KOPT-K1 (cell line): Measurements from ENCODE around the gene SH3BGRL2.
"Not testable (repeated sequence)": the region's sequence is repeated elsewhere in the genome, so short reads cannot be mapped to it uniquely, and the experiment has no call there.

ENCODE experiments used
- H3K27ac ChIP-seq: fragments of 200-600 bp; sonication (generic); 2 replicates; pipeline ENCODE4 v1.5.1; 2016; ENCODE audit warnings: antibody characterized with exemption, mild to moderate bottlenecking, low read depth, low read length; ENCODE audit not compliant: poor library complexity, severe bottlenecking
- H3K36me3 ChIP-seq: fragments of 200-600 bp; sonication (generic); 2 replicates; pipeline ENCODE4 v1.5.1; 2017; ENCODE audit warnings: antibody characterized with exemption, mild to moderate bottlenecking, low read length, moderate library complexity; ENCODE audit not compliant: insufficient read depth
- H3K9me3 ChIP-seq: fragments of 200-600 bp; sonication (generic); 2 replicates; pipeline ENCODE4 v1.5.1; 2017; ENCODE audit warnings: antibody characterized with exemption, low read length, mild to moderate bottlenecking; ENCODE audit not compliant: insufficient read depth, poor library complexity, severe bottlenecking

The SH3BGRL2 gene

DNA sequence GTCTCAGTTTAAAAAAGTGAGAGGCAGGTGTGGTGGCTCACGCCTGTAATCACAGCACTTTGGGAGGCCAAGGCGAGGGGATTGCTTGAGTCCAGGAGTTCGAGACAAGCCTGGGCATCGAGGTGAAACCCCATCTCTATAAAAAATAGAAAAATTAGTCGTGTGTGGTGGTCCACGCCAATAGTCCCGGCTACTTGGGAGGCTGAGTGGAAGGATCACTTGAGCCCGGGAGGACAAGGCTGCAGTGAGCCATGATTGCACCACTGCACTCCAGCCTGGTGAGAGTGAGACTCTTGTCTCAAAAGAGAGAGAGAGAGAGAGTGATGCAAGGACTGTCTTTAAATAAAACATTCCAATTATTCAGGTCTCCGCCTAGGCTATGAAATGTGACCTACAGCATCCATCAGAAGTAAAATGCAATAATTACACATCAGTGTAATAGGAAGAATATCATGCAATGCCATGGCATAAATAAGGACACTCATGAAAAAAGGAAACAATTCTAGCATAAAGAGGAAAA lies 81.5 kb downstream of the SH3BGRL2 start:
- Histone ChIP-seq H3K27ac (no peak overlapping the region), H3K9me3 (no peaks in the 10 kb centered on the region), H3K36me3 (no peaks in the 10 kb centered on the region)

DNA sequence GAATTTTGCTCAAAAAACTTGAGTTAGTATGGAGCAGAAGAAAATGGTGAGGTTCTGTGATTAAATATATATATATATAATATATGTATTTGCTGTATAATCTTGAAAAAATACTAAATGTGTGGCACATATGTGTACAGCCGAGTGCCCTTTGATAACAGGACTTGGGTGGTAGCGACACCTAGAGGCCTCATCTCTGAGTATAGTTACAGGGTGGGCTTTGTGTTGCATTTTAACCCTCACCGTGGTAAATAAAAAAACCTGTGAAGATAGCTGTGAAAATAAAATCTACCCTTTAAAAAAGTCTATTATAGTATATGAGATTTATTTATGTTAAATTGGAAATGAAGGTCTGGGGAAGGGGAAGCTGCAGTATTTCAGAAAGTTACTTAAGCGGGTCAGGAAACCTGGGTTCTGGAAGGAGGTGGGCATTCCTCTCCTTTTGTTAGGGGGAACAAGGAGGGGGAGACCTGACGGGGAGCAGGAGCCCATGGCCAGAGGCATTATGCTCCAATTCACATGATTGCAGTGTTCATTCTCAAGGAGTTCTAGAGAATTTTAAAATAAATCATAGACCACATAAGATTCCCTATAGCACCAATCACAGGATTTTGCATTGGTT lies 82.7 kb downstream of the SH3BGRL2 start:
- no peaks in the 10 kb centered on the region for H3K36me3 ChIP-seq
- no peak overlapping the region for H3K27ac ChIP-seq
- H3K9me3 ChIP-seq = no peaks in the 10 kb centered on the region

DNA sequence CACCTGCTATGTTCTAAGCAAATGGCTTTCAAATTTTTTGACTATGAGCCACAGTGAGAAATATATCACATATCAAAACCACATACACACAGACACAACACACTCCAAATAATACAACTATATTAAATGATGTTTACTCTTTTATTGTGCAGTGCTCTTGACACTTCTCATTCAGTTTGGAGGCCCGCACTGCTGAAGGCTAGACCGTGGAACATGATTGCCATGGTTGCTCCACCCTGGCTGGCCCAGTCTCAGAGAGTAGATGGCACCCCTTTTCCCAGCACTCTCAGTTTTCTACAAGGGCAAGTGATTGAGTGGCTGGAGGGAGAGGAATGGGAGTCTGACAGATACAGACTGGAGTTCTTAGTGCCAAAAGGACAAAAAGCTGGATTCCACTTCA lies 86.9 kb downstream of the SH3BGRL2 start:
- Histone ChIP-seq H3K27ac (no peak overlapping the region), H3K9me3 (no peaks in the 10 kb centered on the region), H3K36me3 (no peaks in the 10 kb centered on the region)

DNA sequence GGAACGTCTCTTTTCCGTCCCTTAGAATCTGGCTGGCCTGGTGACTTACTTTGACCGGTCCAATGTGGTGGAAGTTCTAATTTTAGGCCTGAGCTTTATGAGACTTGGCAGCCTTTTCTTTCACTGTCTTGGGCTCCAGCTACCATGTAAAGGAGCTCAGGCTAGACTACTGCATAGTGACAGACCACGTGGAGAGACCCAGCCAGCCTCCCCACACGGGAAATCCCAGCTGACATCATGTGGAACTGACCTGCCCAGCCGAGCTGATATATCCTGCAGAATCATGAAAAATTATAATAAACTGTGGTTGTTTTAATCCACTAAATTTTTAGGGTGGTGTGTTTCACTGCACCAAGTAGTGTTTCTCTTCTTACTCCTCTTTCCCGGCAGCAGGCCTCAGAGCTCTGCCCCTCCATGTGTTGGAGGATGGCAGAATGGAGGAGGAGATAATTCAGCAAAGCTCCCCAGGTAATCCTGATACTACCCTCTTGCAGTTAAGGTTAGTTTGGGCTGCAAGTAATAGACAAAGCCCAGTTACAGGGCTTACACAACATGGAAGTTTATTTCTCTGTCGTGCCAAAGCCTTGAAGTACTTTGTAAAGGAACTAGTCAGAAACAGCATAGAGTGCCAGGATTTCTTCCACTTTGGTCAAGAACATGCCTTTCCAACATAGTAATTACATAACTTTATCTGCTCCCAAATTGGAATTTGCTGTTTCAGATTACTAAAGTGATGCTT lies 87.5 kb downstream of the SH3BGRL2 start:
- H3K27ac ChIP-seq = no peak overlapping the region
- H3K36me3 ChIP-seq = no peaks in the 10 kb centered on the region
- no peaks in the 10 kb centered on the region for H3K9me3 ChIP-seq

DNA sequence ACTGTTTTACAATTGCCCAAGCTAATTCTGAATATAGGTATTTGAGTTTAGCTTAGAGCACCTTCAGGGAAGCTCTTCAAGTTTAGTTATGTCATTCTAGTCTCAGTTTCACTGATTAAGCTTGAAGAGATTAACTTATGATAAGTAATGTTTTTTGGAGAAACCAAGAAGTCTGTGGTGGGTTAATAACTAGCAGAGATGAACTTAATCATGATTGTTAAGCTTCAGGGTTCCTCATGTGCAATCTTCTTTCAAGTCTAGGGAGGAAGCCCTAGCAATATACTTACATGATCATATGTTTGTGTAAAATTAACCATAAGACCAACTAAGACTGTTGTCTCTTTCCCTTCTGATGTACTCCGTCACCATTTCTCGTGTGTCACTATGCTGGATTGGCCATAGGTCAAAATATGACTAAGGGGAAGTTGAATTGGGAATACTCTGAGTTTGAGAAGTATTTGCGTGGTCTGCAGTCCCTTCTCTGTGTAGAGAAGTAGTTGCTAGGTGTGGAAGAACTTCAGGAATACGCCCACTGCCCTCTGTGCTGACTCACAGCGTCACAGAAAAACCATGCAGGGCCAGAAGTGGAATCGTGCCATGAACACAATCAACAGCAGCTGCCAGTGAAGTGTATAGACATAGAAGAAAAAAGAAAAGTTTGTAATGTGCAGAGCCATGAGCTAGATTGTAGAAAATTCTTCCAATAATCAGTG lies 88.3 kb downstream of the SH3BGRL2 start:
- no peaks in the 10 kb centered on the region for H3K36me3 ChIP-seq

DNA sequence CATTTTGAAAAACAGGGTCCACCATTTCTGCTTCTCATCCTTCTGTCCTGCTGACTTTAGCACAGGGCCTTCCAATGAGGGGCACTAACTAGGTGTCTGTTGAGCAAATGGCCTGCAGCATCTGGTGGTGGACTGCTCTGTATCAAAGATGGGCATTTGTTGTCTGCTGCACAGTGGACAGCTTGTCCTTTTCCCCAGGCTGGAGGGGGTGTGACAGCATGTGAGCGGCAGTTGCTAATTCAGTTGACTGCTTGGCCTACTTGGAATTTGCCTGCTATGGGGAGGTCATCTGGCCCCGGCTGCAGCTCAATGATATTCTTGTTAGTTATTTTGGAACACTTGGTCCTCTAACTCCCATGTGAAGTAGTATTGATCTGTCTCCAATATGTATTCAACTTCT lies 93.7 kb downstream of the SH3BGRL2 start:
- Histone ChIP-seq H3K9me3 (no peaks in the 10 kb centered on the region), H3K36me3 (no peaks in the 10 kb centered on the region), H3K27ac (no peak overlapping the region)

More for the DNA sequence above, 88.3 kb downstream of the SH3BGRL2 start:
- Histone ChIP-seq H3K27ac (no peak overlapping the region), H3K9me3 (no peaks in the 10 kb centered on the region)

DNA sequence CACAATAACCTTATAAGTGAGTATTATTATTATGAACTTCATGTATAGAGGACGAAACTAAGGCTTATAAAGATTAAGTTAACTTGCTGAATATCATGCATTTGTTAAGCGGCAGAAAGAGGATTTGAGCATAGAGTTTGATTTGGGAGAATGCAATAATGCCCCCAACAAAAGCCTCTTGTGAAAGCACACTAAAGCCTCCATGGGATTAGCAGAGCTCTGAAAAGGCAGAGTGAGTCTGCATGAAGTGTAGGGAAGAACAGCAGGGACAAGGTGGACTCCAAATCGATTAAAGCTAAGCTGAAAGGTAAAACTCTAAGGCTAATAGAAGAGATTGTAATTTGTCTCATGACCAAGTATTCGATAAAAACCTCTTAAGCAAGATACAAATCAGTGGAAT lies 100.3 kb downstream of the SH3BGRL2 start:
- Histone ChIP-seq H3K36me3 (no peaks in the 10 kb centered on the region), H3K27ac (no peak overlapping the region), H3K9me3 (no peaks in the 10 kb centered on the region)

DNA sequence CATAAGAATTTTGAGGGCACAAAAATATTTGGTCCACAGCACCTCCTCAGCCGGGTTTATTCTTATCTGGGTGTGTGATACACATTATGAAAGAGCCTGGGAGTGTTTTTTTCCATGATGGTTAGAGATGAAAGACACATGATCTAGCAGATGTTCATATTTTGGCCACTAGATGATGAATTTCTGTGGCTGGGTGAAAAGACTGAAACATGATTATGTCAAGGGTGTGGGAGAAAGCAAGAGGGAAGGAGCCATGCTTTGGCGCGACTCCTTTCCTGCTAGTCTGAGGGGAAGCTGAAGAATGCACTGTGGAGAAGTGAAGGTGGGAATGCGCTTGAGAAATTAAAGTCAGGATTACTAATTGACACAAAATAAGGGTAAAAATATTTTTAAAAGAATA lies 102.3 kb downstream of the SH3BGRL2 start:
- Histone ChIP-seq H3K27ac (no peak overlapping the region), H3K36me3 (no peaks in the 10 kb centered on the region), H3K9me3 (no peaks in the 10 kb centered on the region)

DNA sequence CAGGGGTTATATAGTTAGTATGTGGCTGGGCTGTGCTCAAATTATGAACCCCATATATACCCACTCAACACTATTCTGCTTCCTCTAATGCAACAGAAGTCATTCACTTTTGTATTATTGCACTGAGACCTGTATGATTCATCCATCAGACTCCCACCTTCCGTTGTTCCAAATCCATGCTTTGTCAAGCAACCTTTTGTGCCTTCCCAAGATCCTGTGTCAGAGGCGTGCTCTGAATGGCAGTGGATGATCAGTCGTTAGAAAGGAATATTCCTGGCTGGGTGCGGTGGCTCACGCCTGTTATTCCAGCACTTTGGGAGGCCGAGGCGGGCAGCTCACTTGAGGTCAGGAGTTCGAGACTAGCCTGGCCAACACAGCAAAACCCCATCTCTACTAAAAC lies 103.2 kb downstream of the SH3BGRL2 start:
- H3K27ac ChIP-seq = no peak overlapping the region
- H3K36me3 ChIP-seq = no peaks in the 10 kb centered on the region
- H3K9me3 ChIP-seq = no peaks in the 10 kb centered on the region

DNA sequence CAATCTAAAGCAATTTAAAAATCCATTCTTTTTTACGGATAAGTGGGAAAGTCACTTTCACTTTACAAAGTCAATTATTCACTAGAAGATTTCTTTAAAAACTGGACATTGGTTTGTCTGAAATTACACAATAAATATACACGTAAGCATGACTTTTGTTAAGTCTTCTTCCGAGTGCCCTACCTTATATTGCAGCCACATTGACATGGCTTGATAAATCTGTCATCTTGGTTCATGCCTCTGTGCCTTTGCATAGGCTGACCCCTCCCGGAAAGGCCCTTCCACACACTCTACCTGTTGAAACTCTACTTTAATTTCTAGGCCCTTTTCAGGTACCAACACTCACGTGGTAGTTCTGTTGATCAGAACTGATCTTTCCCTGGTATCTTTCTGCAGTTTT lies 104.1 kb downstream of the SH3BGRL2 start:
- H3K27ac ChIP-seq = no peak overlapping the region
- no peaks in the 10 kb centered on the region for H3K9me3 ChIP-seq
- H3K36me3 ChIP-seq = no peaks in the 10 kb centered on the region

DNA sequence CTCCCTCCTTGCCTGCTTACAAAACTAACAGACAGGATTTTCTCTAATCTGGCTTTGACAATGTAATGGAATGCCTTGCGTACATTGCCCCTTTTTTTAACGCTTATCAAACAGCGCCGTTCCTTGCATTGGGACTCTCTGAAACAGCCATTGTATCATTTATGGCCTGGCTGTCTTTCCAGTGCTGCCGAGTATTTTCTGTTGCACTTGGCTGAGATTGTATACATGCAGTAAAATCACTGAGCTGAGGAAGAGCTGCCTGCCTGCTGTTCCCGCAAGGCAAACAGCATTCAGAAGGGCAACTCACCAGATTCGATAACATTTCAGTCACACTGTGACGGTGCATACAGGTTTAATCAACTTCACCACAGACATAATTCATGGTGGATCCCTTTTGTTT lies 106.0 kb downstream of the SH3BGRL2 start:
- Histone ChIP-seq H3K27ac (no peak overlapping the region), H3K9me3 (no peaks in the 10 kb centered on the region), H3K36me3 (no peaks in the 10 kb centered on the region)

DNA sequence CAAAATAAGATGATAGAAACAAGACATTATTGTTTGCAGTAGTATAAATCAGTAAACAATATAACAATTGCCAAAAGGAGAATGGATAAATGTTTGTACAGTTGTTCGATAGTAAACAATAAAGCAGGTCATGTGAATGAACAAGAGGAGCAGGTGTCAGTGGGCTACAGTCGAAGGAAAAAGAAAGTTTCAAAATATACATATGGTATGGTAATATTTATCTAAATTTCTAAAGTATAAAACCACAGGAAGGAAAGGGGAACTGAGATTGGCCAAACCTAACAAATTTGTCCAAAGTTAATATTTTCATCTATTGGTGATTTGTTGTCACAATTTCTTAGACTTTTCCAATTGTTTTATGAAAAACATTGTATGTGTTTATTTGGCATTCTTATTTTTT lies 110.9 kb downstream of the SH3BGRL2 start:
- no peaks in the 10 kb centered on the region for H3K9me3 ChIP-seq
- no peaks in the 10 kb centered on the region for H3K36me3 ChIP-seq
- H3K27ac ChIP-seq = no peak overlapping the region

DNA sequence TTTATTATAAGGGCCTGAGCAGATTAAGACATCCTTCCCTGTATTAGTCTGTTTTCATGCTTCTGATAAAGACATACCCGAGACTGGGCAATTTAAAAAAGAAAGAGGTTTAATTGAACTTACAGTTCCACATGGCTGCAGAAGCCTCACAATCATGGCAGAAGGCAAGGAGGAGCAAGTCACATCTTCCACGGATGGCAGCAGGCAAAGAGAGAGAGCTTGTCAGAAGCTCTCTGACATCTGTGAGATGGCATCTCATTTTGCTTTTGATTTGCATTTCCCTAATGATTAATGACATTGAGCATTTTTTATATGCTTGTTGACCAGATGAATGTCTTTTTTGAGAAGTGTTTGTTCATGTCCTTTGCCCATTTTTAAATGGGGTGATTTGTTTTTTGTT lies 114.2 kb downstream of the SH3BGRL2 start:
- H3K36me3 ChIP-seq, H3K27ac ChIP-seq, H3K9me3 ChIP-seq: not testable (repeated sequence)

DNA sequence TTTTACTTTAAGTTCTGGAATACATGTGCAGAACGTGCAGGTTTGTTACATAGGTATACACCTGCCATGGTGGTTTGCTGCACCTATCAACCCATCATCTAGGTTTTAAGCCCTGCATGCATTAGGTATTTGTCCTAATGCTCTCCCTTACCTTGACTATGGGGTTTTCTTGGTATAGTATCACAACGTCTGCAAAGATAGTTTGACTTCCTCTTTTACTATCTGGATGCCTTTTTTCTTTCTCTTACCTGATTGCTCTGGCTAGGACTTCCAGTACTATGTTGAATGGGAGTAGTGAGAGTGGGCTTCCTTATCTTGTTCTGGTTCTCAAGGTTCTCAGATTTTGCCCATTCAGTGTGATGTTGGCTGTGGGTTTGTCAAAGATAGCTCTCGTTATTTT lies 115.2 kb downstream of the SH3BGRL2 start:
- not testable (repeated sequence) for H3K9me3 ChIP-seq, H3K36me3 ChIP-seq, H3K27ac ChIP-seq

DNA sequence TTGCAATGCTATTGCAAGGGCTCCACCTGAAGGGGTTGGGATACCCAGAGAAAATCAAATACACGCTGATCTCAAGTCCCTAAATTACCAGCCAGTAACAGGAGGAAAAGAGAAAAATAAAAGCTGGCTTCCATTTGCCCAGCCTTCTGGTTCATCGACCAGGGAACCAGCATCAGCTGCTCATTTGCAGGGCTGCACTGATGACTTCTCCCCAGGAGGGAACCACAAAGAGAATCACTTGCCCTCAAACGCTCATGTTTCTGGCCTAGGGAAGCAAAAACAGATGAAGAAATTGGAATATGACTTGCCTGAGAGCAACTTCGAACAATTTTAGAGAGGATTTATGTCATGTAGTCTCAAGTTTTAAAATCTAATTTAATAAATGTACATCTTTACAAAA lies 119.7 kb downstream of the SH3BGRL2 start:
- H3K27ac ChIP-seq = no peak overlapping the region
- no peaks in the 10 kb centered on the region for H3K9me3 ChIP-seq
- H3K36me3 ChIP-seq = no peaks in the 10 kb centered on the region
